GM18498 (cell line): ENCODE results near the gene NGF.
A peak's percentile ranks its signal among the peaks of the same experiment; 100 is the strongest.
"Not testable (repeated sequence)": the region's sequence is repeated elsewhere in the genome, so short reads cannot be mapped to it uniquely, and the experiment has no call there.

ENCODE experiments used
- ATAC-seq: cut with Tn5 transposase; IDR thresholded peaks from one replicate; pipeline ENCODE4 v1.9.1; 2021; ENCODE audit warnings: mild to moderate bottlenecking, moderate library complexity; ENCODE audit not compliant: unreplicated experiment

NGF gene

DNA sequence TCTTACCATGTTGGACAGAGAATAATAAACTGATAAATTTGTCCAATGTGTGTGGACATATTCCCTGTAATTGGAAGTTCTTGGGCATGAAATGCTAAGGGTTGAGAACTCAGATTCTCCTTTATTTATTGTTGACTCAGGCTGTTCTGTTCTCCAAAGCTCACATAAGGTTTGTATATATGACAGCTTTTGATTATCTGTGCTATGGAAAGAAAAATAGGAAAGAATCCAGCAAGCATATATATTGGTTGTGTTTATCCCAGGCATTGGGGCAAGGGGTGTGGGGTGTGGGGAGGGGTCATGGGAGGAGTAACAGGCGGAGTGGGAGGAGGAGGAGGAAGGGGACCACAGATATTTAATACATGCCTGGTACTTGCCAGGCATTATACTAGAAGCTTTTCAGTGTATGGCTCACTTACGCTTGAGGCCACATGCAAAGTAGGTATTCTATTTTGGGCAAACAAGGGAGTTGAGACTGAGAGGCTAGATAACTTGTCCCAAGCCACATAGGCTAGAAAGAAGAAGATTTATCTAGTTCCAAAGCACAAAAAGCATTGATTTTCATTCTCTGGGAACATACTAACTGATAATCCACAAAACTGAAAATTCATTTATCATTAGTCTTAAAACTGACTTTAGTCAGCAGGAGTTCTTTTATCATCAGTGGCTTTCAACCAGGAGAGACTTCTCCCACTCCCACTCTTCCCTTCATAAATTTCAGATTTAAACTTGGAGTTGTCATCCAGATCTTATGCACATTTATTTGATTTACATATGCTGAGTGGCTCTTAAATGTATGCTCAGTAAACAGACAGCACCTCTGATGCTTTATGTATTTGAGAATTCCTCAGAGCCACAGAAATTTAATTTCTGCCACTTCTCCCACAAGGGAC is 27.2 kb downstream of the NGF start:
- ATAC-seq: peak; percentile 73

DNA sequence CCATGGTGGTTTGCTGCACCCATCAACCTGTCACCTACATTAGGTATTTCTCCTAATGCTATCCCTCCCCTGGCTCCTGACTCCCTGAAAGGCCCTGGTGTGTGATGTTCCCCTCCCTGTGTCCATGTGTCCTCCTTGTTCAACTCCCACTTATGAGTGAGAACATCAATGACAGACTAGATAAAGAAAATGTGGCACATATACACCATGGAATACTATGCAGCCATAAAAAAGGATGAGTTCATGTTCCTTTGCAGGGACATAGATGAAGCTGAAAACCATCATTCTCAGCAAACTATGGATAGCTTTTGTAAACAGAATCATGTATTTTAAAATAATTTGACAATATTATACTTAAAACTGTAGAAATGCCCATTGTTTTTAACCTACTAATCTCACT is 28.5 kb downstream of the NGF start:
- not testable (repeated sequence) for ATAC-seq

DNA sequence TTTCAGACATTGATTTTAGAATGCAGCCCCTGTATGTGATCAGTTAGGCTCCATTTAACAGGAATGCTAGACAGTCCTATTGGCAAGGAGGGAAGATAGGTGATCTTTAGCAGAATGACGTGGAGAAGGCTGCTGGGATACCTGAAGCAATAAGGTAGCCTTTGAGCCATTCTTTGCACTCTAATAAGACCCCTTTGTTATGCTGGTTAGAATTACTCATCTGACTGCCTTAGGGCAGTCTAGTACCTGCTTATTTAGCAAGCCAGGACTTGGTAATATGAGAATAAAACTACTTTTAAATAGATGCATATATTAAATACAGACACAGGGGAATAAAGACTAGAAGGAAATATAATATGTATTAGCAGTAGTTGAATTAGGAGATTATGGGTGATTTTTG is 29.1 kb downstream of the NGF start:
- ATAC-seq: no peak

DNA sequence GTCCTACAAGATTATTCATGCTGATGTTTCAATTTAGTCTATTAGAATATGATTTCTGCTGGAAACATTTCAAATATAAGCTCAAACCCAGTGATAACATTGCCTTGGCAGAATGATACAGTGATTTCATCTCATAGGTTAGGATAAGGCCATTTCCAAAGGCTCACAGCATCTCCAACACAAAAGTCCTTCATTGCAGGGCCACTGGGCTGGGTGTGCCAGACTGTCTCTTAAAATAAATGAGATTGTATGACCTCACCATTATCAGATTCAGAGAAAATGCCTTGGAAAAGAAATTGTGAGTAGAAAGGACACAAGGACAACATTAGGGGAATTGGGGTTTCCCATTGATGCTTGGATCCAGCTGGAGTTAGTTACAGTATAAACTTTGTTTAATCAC is 30.4 kb downstream of the NGF start:
- ATAC-seq: no peak

DNA sequence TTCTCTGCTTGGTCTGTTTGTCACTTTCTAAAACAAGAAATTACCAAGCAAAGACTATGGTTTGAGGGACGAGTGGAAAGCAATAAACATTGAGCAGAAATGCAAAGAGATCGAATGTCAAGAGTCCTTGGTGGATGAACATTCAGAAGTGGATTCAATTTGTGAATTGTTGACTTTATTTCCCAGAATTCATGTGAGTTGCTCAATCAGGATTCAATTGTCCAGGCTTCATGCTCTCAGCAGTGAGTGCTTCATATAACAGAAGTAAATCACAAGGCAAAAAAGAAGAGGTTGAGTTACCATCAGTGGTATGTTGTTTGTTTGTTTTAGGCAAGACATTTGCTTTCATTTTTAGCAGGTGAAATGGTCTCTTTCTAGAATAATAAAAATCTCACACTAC is 31.9 kb downstream of the NGF start:
- no peak for ATAC-seq

DNA sequence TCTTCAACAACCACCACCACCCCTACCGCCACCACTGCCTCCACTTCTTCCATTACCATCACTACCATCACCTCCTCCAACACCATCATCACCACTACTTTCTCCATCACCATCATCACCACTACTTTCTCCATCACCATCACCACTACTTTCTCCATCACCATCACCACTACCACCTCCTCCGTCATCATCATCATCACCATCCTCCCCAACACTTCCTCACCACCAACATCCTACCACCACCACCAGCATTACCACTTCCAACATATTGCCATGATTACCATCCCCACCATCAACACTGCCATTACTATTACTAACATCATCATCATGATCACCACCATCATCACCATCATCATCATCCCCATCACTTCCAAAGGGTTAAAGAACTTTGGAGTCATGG is 34.7 kb downstream of the NGF start:
- ATAC-seq: no peak

DNA sequence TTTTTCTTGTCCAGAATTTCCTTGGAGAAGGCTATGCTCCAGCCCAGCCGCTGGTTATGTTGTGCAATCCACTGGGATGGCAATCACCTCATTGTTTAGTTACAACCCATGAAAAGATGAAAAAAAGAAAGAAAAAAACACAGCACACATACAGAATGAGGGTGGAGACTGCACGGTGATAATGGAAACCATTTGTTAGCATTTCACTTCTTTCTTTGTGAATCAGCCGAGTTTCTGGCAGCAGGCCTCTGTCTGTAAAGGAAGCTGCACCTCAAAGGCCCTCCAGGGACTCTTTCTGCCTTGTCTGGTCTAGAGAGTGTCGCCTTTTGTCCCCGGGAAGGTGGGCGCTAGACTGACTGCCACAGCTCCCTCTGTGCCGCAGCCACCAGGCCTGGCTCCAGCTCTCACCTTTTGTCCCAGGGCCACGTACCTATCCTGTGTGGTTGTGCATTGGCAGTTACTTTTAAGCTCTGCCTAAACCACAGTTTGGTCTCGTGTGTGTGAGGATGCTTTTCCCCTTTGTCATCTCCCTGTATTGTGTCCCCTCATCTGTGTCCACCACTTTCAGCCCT is 35.6 kb downstream of the NGF start:
- ATAC-seq: no peak

DNA sequence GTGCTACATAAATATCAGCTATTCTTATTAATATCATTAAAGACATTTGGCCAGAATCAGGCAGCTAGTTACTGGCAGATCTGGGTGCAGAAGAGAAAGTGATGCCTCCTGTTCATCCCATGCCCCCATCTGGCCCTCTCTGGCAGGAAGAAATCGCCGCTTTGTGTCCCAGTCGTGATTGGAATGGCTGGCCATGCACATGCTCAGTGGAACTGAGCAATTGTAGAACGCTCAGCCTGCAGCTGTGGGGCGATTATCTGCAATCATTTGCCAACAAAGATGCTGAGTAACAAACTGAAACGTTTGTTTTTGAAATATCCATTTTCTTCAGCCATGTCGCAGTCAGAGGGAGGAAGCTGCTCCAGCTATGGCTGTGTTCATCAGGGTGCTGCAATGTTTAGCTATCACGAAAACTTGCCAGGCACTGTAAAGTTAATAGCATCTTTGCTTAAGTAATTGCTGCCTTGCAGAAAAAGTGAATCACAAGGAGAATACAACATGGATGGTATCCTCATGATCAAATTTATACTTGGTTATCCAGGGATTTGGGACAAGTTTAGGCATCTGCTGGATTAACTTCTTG is 36.5 kb downstream of the NGF start:
- no peak for ATAC-seq

DNA sequence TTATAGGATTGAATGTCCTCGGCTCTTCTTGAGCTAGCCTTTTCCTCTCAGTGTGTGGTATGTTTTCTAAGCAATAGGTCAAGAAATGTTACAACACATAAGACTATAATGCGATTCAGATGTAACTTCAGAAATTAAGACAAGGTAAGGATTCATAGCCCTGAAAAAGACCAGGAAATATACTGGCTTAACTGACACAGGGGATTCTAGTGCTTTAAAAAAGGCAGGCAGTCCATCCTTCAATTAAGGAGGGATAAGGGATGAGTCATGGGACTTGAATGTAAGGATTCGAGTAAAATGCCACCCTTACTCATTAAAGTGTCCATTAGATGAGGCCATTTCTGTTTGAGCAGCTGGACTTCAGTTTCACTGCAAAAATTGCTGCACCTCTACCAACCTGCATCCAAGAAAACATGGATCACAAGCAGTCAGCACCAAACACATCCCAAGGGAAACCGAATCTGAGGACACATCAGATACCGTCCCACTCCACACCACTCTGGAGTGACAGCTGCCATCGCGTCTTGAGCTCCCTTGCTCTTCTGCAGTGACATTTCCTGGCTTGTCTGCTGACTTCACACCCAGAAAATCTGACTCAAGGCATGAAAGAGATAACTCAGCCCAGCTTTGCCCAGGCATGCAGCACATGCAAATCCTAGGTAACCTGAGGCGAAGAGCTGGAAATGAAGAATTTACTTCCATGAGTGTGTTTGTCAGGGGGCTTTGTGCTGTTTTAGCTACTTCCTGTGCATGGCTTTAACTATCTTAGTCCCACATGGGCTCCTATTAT is 37.8 kb downstream of the NGF start:
- no peak for ATAC-seq

DNA sequence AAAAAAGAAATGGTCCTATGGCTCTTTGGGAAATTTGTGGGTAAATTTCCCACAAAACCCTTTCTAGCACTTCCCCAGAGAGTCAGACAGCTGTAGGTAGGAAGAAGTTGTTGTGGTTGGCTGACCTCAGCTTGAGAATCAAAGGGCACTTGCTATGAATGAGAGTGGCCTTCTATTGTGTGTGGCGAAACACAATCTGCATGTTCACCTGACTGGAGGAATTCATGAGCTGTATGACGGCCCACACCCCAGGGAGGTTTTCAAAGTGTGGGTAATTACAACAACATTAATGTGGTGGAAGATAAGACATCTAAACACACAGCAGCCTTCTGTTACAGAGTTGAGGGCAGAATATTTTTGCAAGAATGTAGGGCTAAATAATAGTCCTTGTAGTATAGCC is 38.8 kb downstream of the NGF start:
- ATAC-seq: no peak

DNA sequence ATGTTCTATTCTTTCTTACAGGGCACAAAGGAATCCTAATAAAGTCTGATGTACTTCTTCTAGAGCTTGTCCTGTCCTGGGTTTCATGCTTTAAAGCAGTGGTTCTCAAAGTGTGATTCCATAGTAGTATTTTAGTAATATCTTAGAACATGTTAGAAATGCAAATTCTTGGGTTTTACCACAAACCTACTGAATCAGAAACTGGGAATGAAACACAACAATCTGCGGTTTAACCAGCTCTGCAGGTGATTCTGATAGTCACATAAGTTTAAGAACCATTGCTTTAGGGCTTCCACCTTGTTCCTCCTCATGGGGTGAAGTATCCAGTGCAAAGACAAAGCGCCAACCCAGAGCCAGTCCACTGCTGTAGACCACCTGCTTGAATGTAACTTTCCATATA is 41.1 kb downstream of the NGF start:
- peak; percentile 90 for ATAC-seq

DNA sequence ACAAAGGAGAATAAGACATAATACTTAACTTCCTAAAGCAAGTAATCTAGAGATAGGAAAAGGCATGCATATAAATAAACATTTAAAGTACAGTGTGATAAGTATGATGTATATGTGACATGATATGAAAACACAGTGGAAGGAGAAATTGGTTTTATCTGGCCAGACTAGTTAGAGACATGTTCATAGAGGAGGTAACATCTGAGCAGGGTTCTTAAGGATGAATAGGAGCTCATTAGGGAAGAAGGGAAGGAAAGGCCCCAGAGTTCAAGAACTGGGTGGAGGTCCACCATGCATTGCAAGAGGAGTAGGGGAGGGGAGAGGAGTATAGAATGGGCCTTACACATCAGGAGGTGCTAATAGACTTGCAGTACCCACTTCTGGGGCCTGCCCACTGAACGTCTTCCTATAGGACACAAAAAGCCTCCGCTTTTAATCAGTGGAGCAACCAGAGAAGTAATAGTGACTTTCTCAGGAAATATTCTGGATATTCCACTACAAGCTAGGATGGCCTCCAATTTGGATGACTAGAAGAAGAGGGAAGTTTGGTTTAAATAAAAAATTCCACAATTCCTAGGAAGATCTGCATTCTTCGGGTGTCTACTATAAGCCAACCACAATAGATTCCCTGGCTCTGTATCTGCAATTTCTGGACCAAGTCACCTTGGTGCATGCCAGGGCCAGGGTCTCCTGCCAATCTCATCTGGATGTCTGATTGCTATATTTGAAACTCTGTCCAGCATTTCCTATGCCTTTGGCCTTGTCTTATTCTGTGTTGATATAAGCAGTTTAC is 41.9 kb downstream of the NGF start:
- no peak for ATAC-seq

DNA sequence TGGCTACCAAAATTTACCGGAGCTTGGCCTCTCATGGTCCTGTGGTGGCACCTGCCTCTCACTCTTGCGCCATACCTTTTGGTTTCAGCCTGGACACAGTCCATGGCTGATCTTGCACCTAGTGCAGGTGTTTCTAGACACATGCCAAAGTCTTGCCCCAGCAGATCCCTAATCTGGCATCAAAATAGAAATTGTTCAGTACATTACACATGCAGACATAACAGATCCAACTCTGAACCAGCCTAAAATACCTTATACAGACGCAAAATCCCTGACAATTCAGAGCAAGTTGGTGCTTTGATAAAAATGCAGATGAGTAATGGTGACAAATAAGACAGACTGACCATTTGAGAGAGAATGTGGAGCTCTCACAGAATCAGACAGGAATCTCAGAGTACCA is 44.1 kb downstream of the NGF start:
- no peak for ATAC-seq

DNA sequence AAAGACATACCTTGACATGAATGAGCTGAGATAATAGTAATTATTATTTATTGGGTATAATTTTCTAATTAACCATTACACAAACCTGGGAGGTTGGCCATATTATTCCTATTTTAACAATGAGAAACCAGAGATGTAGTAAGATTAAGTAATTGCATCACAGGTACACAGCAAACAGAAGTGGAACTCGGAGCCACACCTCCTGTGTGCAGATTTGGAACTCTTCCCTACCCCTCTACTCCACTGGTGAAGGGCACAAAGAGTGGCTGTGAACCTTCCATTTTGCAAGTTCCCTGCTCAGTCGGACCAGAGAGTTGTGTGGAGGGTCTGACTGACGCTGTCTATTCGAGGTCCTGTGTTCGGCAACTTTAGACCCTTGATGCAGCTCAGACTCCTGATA is 45.0 kb downstream of the NGF start:
- ATAC-seq: no peak

DNA sequence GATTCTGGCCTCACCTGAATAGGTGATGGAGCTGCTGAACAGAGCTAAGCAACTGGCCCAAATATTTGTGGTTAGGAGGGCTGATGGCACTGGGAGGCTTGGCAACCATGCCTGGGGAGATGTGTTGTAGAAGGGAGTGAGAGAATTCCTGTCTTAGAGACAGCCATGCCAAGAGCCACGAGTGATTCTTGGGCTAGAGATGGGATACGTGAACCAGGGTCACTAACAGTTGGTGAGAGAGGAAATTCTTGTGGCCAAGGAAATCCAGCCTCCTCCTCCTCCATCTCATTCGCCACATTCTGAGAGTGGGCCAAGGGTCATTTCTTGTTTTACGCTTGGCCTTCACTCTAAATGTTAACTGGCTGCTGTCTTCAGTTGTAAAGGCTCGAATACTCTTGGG is 46.3 kb downstream of the NGF start:
- no peak for ATAC-seq

DNA sequence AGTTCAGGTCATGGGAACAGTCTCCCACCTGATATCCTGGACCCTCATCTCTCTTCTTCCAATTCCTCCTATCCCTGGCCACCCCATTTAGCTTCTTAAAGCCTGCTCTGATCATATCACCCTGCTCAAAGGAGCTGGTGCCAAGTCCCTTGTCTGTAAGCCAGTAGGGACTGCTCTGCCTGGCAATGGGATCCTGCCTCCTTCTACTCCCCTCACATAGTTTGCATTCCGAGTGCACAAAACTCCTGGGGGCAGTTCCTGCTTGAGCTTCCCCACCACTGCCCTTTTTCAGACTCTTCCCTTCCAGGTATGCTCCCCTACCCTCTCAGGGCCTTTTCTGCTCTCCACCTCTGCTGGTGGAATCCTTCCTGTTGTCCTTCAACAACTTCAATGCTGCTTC is 48.1 kb downstream of the NGF start:
- ATAC-seq: no peak

DNA sequence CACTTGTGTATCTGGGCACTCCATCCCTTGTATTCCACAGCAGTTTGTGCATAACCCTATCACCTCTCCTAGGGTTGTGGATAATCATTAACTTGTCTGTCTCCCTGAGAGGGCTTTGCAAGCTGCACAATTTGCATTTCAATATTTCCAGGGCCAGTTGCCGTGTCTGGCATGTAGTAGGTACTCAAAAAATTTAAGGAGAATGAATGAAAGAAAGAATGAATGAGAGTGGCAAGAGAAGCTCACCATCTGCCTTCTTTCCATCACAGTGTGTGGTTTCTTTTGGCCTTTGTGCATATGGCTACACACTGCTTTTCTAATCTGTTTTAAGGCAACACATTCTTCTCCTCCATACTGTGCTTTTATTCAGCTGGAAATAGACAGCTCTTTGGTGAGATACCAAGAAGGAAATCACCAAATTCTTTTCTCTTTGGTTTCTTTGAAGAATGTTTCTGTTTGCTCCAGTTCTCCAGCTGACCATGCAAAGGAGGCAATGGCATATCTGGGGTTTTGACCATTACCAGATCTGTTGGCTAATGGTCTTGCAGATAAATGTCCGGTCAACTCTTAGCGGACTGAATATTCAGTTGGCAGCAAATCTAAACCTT is 49.4 kb downstream of the NGF start:
- ATAC-seq: no peak

DNA sequence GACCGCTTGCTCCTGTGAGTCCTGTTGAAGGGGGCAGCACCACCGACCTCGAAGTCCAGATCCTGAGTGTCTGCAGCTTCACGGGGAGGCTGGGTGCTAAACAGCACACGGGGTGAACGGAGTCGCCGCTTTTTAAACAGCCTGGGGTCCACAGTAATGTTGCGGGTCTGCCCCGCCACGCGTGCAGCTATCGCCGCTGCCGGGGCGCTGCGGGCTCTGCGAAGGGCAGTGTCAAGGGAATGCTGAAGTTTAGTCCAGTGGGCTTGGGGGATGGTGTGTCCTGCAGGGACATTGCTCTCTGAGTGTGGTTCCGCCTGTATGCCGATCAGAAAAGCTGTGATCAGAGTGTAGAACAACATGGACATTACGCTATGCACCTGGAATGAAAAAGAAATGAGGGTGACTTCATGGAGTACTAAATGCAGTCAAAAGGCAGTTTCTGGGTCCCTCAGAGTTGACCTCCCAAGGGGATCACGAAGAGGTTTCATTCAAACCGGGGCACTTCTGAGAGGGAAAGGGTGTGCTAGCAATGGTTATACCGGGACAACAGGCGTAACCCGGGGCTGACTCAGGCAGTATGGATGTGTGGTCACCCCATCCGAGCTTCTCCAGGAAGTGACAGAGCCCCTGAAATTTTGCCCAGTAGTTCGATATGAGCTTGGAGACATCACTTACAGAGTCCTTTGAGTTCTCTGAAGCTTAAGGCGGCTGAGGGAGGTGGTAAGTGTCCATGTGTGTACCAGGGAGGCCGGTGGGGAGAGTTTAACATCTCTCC is 51.4 kb downstream of the NGF start:
- no peak for ATAC-seq

DNA sequence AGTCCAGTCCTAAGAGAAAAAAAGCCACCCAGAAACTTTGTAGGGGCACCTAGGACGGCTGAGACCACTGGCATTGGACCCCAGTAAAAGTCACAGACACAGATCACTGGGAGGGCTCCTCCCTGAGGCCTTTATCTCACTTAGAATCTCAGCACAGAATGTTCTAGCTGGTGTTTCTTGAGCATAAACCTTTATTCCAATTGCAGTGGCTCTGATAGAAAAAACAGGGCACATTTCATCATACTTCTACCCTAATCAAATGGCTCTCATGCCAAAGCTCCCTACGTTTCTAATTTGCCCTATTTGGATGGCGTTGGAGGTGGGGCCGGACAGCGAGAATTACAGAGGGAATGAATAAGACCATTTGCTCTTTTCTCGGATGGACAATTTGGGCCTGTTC is 53.8 kb downstream of the NGF start:
- no peak for ATAC-seq
